H1 (cell line): ENCODE results near the gene VASN. TPM values are rescaled to one million over a fixed set of nuclear protein-coding genes. Genes with fewer than 3 reads are reported as not detected.
A peak's percentile ranks its signal among the peaks of the same experiment; 100 is the strongest.

Experiments used
- CTCF ChIA-PET: fragments of 300-600 bp; sonication (Branson Sonifier 250); formaldehyde crosslinking; loops from one replicate; lab custom pipeline; 2021; ENCODE audit not compliant: partially characterized antibody; lab: Charles Lee
- POLR2A ChIA-PET: fragments of 300-600 bp; sonication (Branson Sonifier 250); formaldehyde crosslinking; loops from one replicate; lab custom pipeline; 2021; ENCODE audit warnings: inconsistent platforms; ENCODE audit not compliant: partially characterized antibody; lab: Charles Lee
- DNase-seq, 2 experiments: peaks; one replicate each; pipeline versions ENCODE4 v3.0.0 to v3.0.0-alpha.2; 2010 to 2022; ENCODE audit warnings: low spot score in 2 of 2, low read depth in 1 of 2, mixed read lengths in 1 of 2
- FAIRE-seq: peaks from 2 replicates; lab custom pipeline; 2011; peaks lifted over from hg19 to GRCh38; lab: Jason Lieb, UNC
- H2AFZ ChIP-seq: 2 replicates; pipeline ENCODE4 v1.8.1; 2012; ENCODE audit warnings: low read length, inconsistent platforms
- H2AK5ac ChIP-seq: 2 replicates; pipeline ENCODE4 v1.6.1; 2013; ENCODE audit warnings: low read depth, low read length
- H2BK120ac ChIP-seq: replicated peaks from 2 replicates; pipeline ENCODE3; 2013; ENCODE audit warnings: low read depth, low read length, inconsistent platforms
- H2BK12ac ChIP-seq: 2 replicates; pipeline ENCODE4 v1.6.1; 2013; ENCODE audit warnings: low read depth, low read length
- H2BK15ac ChIP-seq: 2 replicates; pipeline ENCODE4 v1.6.1; 2013; ENCODE audit warnings: low read length
- H2BK20ac ChIP-seq: 2 replicates; pipeline ENCODE4 v1.6.1; 2013; ENCODE audit warnings: low read length
- H2BK5ac ChIP-seq: 2 replicates; pipeline ENCODE4 v1.6.1; 2013; ENCODE audit warnings: low read depth, low read length
- H3K14ac ChIP-seq: 2 replicates; pipeline ENCODE4 v1.6.1; 2013; ENCODE audit warnings: inconsistent platforms; ENCODE audit not compliant: insufficient read length
- H3K18ac ChIP-seq: 2 replicates; pipeline ENCODE4 v1.6.1; 2013; ENCODE audit warnings: low read length; ENCODE audit errors: extremely low read depth
- H3K23ac ChIP-seq: 2 replicates; pipeline ENCODE4 v1.6.1; 2013; ENCODE audit warnings: inconsistent platforms; ENCODE audit not compliant: insufficient read length
- H3K23me2 ChIP-seq: 2 replicates; pipeline ENCODE4 v1.6.1; 2013; ENCODE audit warnings: low read depth, low read length
- H3K27ac ChIP-seq: 2 replicates; pipeline ENCODE4 v1.6.1; 2011; ENCODE audit warnings: low read depth, low read length, inconsistent platforms
- H3K27me3 ChIP-seq, 4 experiments: replicated peaks in 1 of 4; 1 replicate in 1 of 4; 2 replicates in 3 of 4; pipeline versions ENCODE4 v1.6.1 to v1.8.1; 2011 to 2013; ENCODE audit warnings: low read length in 3 of 4, mild to moderate bottlenecking in 3 of 4, inconsistent platforms in 2 of 4, mixed read lengths in 2 of 4, moderate library complexity in 1 of 4; ENCODE audit not compliant: control insufficient read depth in 3 of 4, insufficient read depth in 3 of 4; ENCODE audit errors: extremely low read depth in 1 of 4
- H3K36me3 ChIP-seq, 4 experiments: 2 replicates each; pipeline versions ENCODE4 v1.6.1 to v1.8.1; 2011 to 2013; ENCODE audit warnings: mild to moderate bottlenecking in 4 of 4, low read length in 3 of 4, moderate library complexity in 2 of 4, control low read depth in 1 of 4, inconsistent platforms in 1 of 4; ENCODE audit not compliant: insufficient read depth in 4 of 4, control insufficient read depth in 2 of 4
- H3K4ac ChIP-seq: replicated peaks from 2 replicates; pipeline ENCODE3; 2013; ENCODE audit warnings: low read length, low read depth, mixed read lengths, inconsistent platforms; ENCODE audit not compliant: insufficient read length
- H3K4me1 ChIP-seq, 4 experiments: replicated peaks in 1 of 4; 1 replicate in 1 of 4; 2 replicates in 3 of 4; pipeline versions ENCODE4 v1.6.1 to v1.8.1; 2011 to 2013; ENCODE audit warnings: low read length in 3 of 4, inconsistent platforms in 2 of 4, mixed read lengths in 1 of 4; ENCODE audit not compliant: insufficient read depth in 4 of 4, control insufficient read depth in 3 of 4
- H3K4me2 ChIP-seq, 2 experiments: 2 replicates each; pipeline versions ENCODE4 v1.6.1 to v1.8.1; 2011 to 2013; ENCODE audit warnings: low read depth in 2 of 2, low read length in 2 of 2, control low read depth in 1 of 2, inconsistent platforms in 1 of 2, mild to moderate bottlenecking in 1 of 2; ENCODE audit not compliant: insufficient read depth in 1 of 2
- H3K4me3 ChIP-seq, 4 experiments: fragments of 200-600, 300-600 bp in 1 of 4; sonication (generic), shearing (Covaris generic), sonication (Bioruptor Twin) in 1 of 4; 2 replicates each; pipeline versions ENCODE4 v1.5.1 to v1.8.1; 2011 to 2016; ENCODE audit warnings: low read length in 4 of 4, low read depth in 3 of 4, control low read depth in 2 of 4, inconsistent platforms in 2 of 4, mild to moderate bottlenecking in 2 of 4, mixed read lengths in 1 of 4, moderate library complexity in 1 of 4; ENCODE audit not compliant: insufficient read depth in 2 of 4; ENCODE audit errors: extremely low read depth in 1 of 4
- H3K56ac ChIP-seq: replicated peaks from 2 replicates; pipeline ENCODE3; 2013; ENCODE audit warnings: low read depth, mild to moderate bottlenecking, mixed read lengths, low read length, inconsistent platforms; ENCODE audit not compliant: insufficient read length
- H3K79me1 ChIP-seq: 2 replicates; pipeline ENCODE4 v1.6.1; 2013; ENCODE audit warnings: low read depth, low read length, control low read depth
- H3K79me2 ChIP-seq, 2 experiments: 2 replicates each; pipeline versions ENCODE4 v1.6.1 to v1.8.1; 2012 to 2013; ENCODE audit warnings: low read length in 2 of 2, mild to moderate bottlenecking in 2 of 2, inconsistent platforms in 1 of 2; ENCODE audit not compliant: insufficient read depth in 2 of 2, control insufficient read depth in 1 of 2
- H3K9ac ChIP-seq, 4 experiments: replicated peaks in 1 of 4; 1 replicate in 1 of 4; 2 replicates in 3 of 4; pipeline versions ENCODE4 v1.6.1 to v1.8.1; 2011 to 2013; ENCODE audit warnings: low read depth in 3 of 4, low read length in 3 of 4, control low read depth in 2 of 4, mild to moderate bottlenecking in 2 of 4, moderate library complexity in 2 of 4, inconsistent platforms in 1 of 4; ENCODE audit errors: extremely low read depth in 1 of 4
- H3K9me3 ChIP-seq, 2 experiments: 2 replicates each; pipeline versions ENCODE4 v1.6.1 to v1.8.1; 2012 to 2013; ENCODE audit warnings: mild to moderate bottlenecking in 2 of 2, moderate library complexity in 2 of 2, control low read depth in 1 of 2, inconsistent platforms in 1 of 2, low read depth in 1 of 2, low read length in 1 of 2, mixed read lengths in 1 of 2; ENCODE audit not compliant: insufficient read depth in 2 of 2
- H4K20me1 ChIP-seq, 2 experiments: replicated peaks in 1 of 2; 2 replicates each; pipeline versions ENCODE3 to v1.8.1; 2011 to 2013; ENCODE audit warnings: inconsistent platforms in 2 of 2, low read length in 2 of 2, mild to moderate bottlenecking in 1 of 2; ENCODE audit not compliant: insufficient read depth in 2 of 2, control insufficient read depth in 1 of 2
- H4K5ac ChIP-seq: 2 replicates; pipeline ENCODE4 v1.6.1; 2013; ENCODE audit warnings: low read length, low read depth, mixed read lengths, inconsistent platforms; ENCODE audit not compliant: insufficient read length
- H4K8ac ChIP-seq: 2 replicates; pipeline ENCODE4 v1.8.0; 2013; ENCODE audit warnings: mild to moderate bottlenecking, moderate library complexity, low read length, inconsistent platforms; ENCODE audit not compliant: insufficient read depth; ENCODE audit errors: extremely low read depth
- H4K91ac ChIP-seq: replicated peaks from 2 replicates; pipeline ENCODE3; 2013; ENCODE audit warnings: low read length, mixed read lengths, inconsistent platforms; ENCODE audit not compliant: insufficient read length
- YY1 ChIP-seq: IDR thresholded peaks from 2 replicates; pipeline ENCODE4 v1.6.1; 2011; ENCODE audit warnings: low read depth, mild to moderate bottlenecking, low read length
- WGBS, 2 experiments: shearing (Covaris generic) in 1 of 2; methylation state at CpG; one replicate each; pipeline versions ENCODE4 v1.1.6 to v1.1.7; 2013 to 2015; ENCODE audit warnings: low lambda C conversion rate in 2 of 2, mixed read lengths in 2 of 2, inconsistent platforms in 1 of 2, low coverage in 1 of 2, missing lambda C conversion rate in 1 of 2; ENCODE audit not compliant: insufficient replicate concordance in 2 of 2, insufficient coverage in 1 of 2, insufficient read length in 1 of 2; ENCODE audit errors: extremely low coverage in 1 of 2, missing lambda C conversion rate in 1 of 2; 5-methylcytosine and 5-hydroxymethylcytosine counted together
- polyA plus RNA-seq, 7 experiments: library from polyadenylated mRNA; depleted of rRNA in 3 of 7; stranded (reverse) in 5 of 7; unstranded in 2 of 7; fragments of >200 nt in 5 of 7; fragments of 200-250 nt in 2 of 7; gene quantifications; 1 replicate in 5 of 7; 2 replicates in 1 of 7; 4 replicates in 1 of 7; pipeline versions ENCODE4 v1.2.1 to v1.2.3, GENCODE V29; 2011 to 2013; ENCODE audit warnings: missing spikeins in 2 of 7, mixed read lengths in 2 of 7
- total RNA-seq: library from RNA; stranded (reverse); fragmentation: NEBNext Ultra II Directional; extraction: Animal tissue kit (Norgen Biotek cat#: 25700); gene quantifications from 2 replicates; pipeline ENCODE4 v1.2.1, GENCODE V29; 2021
- TF ChIP-seq, protein P1 (sequence below), 3 experiments: IDR thresholded peaks; 1 replicate in 2 of 3; 2 replicates in 1 of 3; pipeline versions ENCODE4 v1.5.1 to v1.6.1; 2011; ENCODE audit warnings: low read length in 3 of 3, mild to moderate bottlenecking in 3 of 3, inconsistent platforms in 2 of 3, low read depth in 1 of 3, moderate library complexity in 1 of 3; ENCODE audit not compliant: insufficient read depth in 1 of 3; ENCODE audit errors: control extremely low read depth in 1 of 3

The VASN gene
- total and polyA plus RNA-seq, 2 of the 8 experiments (the other 6 are each of a cell fraction or from before 2014, with no cell fraction given) = 9.6 to 11.3 TPM

- CTCF ChIA-PET = interaction anchor here (0.6 to 17.2 kb wide), 26 partner anchors 7 to 709 kb away, joined by 3 to 659 read pairs (median 4); partner anchors contain the start of genes CORO7, PAM16 and VASN
- FAIRE-seq = no peak
- TF ChIP-seq YY1 = no peak
- TF ChIP-seq, protein P1, sequence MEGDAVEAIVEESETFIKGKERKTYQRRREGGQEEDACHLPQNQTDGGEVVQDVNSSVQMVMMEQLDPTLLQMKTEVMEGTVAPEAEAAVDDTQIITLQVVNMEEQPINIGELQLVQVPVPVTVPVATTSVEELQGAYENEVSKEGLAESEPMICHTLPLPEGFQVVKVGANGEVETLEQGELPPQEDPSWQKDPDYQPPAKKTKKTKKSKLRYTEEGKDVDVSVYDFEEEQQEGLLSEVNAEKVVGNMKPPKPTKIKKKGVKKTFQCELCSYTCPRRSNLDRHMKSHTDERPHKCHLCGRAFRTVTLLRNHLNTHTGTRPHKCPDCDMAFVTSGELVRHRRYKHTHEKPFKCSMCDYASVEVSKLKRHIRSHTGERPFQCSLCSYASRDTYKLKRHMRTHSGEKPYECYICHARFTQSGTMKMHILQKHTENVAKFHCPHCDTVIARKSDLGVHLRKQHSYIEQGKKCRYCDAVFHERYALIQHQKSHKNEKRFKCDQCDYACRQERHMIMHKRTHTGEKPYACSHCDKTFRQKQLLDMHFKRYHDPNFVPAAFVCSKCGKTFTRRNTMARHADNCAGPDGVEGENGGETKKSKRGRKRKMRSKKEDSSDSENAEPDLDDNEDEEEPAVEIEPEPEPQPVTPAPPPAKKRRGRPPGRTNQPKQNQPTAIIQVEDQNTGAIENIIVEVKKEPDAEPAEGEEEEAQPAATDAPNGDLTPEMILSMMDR (IDR thresholded peaks at IDR 0.05; ENCODE audit: control extremely low read depth in 1 of 3, insufficient read depth in 1 of 3, low read depth in 1 of 3, low read length in 3 of 3) = peak in 1 of 3 experiments; percentile 8; a peak in 1 of 4 replicates
Observed at GRCh38 chr16:4404967-4405696, 33.5 kb downstream of the VASN start.

More at GRCh38 chr16:4404967-4405696, 33.5 kb downstream of the VASN start:
- H2BK120ac ChIP-seq = no peak overlapping the region
- H2AK5ac ChIP-seq = no peak overlapping the region
- H3K79me1 ChIP-seq = no peaks in the 10 kb centered on the region
- no peak overlapping the region for H4K91ac ChIP-seq
- H2BK5ac ChIP-seq = no peak overlapping the region; the same call in 1 of the 2 replicates
- no peak overlapping the region for H3K14ac ChIP-seq
- peaks cover 0 to 4% (median 2%) of the 10 kb centered on the region in 4 experiments; a peak in 4 of 7 replicates for H3K4me1 ChIP-seq
- H3K9ac ChIP-seq = no peak overlapping the region
- H3K9me3 ChIP-seq = no peaks in the 10 kb centered on the region
- H3K23ac ChIP-seq = no peak overlapping the region
- POLR2A ChIA-PET = interaction anchor here (0.7 to 4.9 kb wide), 16 partner anchors 8 to 66 kb away, joined by 3 to 48 read pairs (median 4); partner anchors contain the start of genes PAM16 and VASN
- H4K8ac ChIP-seq = peak overlapping the region; percentile 60
- H3K79me2 ChIP-seq = no peaks in the 10 kb centered on the region
- no peaks in the 10 kb centered on the region for H3K27me3 ChIP-seq
- no peak overlapping the region; the same call in 1 of the 2 replicates for H2BK12ac ChIP-seq
- H4K5ac ChIP-seq = no peak overlapping the region
- no peak overlapping the region for H3K56ac ChIP-seq
- no peak overlapping the region for H3K4ac ChIP-seq
- peaks cover 0 to 5% of the 10 kb centered on the region in 2 experiments for H4K20me1 ChIP-seq
- no peaks in the 10 kb centered on the region for H3K36me3 ChIP-seq
- H3K18ac ChIP-seq = no peak overlapping the region
- H3K4me3 ChIP-seq = no peak overlapping the region
- no peak overlapping the region for H3K27ac ChIP-seq
- no peak for DNase-seq
- H2BK20ac ChIP-seq = no peak overlapping the region
- H2AFZ ChIP-seq = no peak overlapping the region
- no peak overlapping the region for H3K4me2 ChIP-seq
- 82% methylated on average over 24 of the region's 24 CpGs; no CpG with 5 or more reads in 1 of the 2 experiments for WGBS, 2 experiments
- no peak overlapping the region for H2BK15ac ChIP-seq
- no peaks in the 10 kb centered on the region for H3K23me2 ChIP-seq
